Glutamatergic neuron (in vitro differentiated cells): ENCODE results near the gene EML6. TPM values are rescaled to one million over a fixed set of nuclear protein-coding genes. Genes with fewer than 3 reads are reported as not detected.
"Not testable (repeated sequence)": the region's sequence is repeated elsewhere in the genome, so short reads cannot be mapped to it uniquely, and the experiment has no call there.

Experiments
- DNase-seq: peaks from one replicate; pipeline ENCODE4 v3.0.0; 2022
- H3K27ac Mint-ChIP-seq: one replicate; pipeline ENCODE4 v1.8.0; 2020; ENCODE audit warnings: mild to moderate bottlenecking, mixed read lengths, inconsistent platforms; ENCODE audit not compliant: unreplicated experiment
- H3K27me3 Mint-ChIP-seq: one replicate; pipeline ENCODE4 v1.8.0; 2020; ENCODE audit warnings: mild to moderate bottlenecking, moderate library complexity, mixed read lengths, inconsistent platforms; ENCODE audit not compliant: unreplicated experiment
- H3K36me3 Mint-ChIP-seq: one replicate; pipeline ENCODE4 v1.8.0; 2020; ENCODE audit warnings: mild to moderate bottlenecking, mixed read lengths, inconsistent platforms; ENCODE audit not compliant: unreplicated experiment
- H3K4me1 Mint-ChIP-seq: one replicate; pipeline ENCODE4 v1.8.0; 2020; ENCODE audit warnings: mild to moderate bottlenecking, low read depth, mixed read lengths, inconsistent platforms; ENCODE audit not compliant: unreplicated experiment
- H3K4me3 Mint-ChIP-seq: one replicate; pipeline ENCODE4 v1.8.0; 2020; ENCODE audit warnings: mild to moderate bottlenecking, mixed read lengths, inconsistent platforms; ENCODE audit not compliant: unreplicated experiment
- H3K9me3 Mint-ChIP-seq: one replicate; pipeline ENCODE4 v1.8.0; 2020; ENCODE audit warnings: mild to moderate bottlenecking, moderate library complexity, mixed read lengths, inconsistent platforms; ENCODE audit not compliant: unreplicated experiment
- CTCF ChIP-seq: fragments of 200-600 bp; sonication (generic); IDR thresholded peaks from one replicate; pipeline ENCODE4 v1.5.0; 2021; ENCODE audit not compliant: partially characterized antibody, unreplicated experiment
- total RNA-seq: library from RNA; stranded (reverse); fragmentation: NEBNext Ultra II Directional; extraction: Animal tissue kit (Norgen Biotek cat#: 25700); gene quantifications from one replicate; pipeline ENCODE4 v1.2.1, GENCODE V29; 2021; ENCODE audit not compliant: unreplicated experiment

EML6 gene
- total RNA-seq, 1 donor from 2014 or later = 0.91 TPM

GRCh38 chr2:54867457-54867856 lies 144.0 kb downstream of the EML6 start:
- Mint-ChIP-seq H3K4me1 (peaks cover 5% of the 10 kb centered on the region), H3K27me3 (no peaks in the 10 kb centered on the region), H3K4me3 (no peak overlapping the region), H3K27ac (no peak overlapping the region), H3K9me3 (no peaks in the 10 kb centered on the region), H3K36me3 (peaks cover 2% of the 10 kb centered on the region)
- no peak for TF ChIP-seq CTCF
- no peak for DNase-seq

GRCh38 chr2:54871457-54872107 lies 148.1 kb downstream of the EML6 start:
- TF ChIP-seq CTCF = no peak
- H3K9me3 Mint-ChIP-seq = no peaks in the 10 kb centered on the region
- peaks cover 2% of the 10 kb centered on the region for H3K27me3 Mint-ChIP-seq
- H3K4me3 Mint-ChIP-seq = no peak overlapping the region
- H3K27ac Mint-ChIP-seq = no peak overlapping the region
- DNase-seq = no peak
- H3K4me1 Mint-ChIP-seq = peaks cover 12% of the 10 kb centered on the region
- no peaks in the 10 kb centered on the region for H3K36me3 Mint-ChIP-seq

GRCh38 chr2:54872780-54873179 lies 149.3 kb downstream of the EML6 start:
- H3K27ac Mint-ChIP-seq = peak overlapping the region; percentile 3
- H3K36me3 Mint-ChIP-seq = no peaks in the 10 kb centered on the region
- H3K9me3 Mint-ChIP-seq = no peaks in the 10 kb centered on the region

GRCh38 chr2:54873236-54873635 lies 149.8 kb downstream of the EML6 start:
- H3K36me3 Mint-ChIP-seq, DNase-seq, H3K27ac Mint-ChIP-seq, H3K27me3 Mint-ChIP-seq, H3K4me3 Mint-ChIP-seq, H3K9me3 Mint-ChIP-seq: not testable (repeated sequence)
- H3K4me1 Mint-ChIP-seq = peaks cover 15% of the 10 kb centered on the region

More at GRCh38 chr2:54872780-54873179, 149.3 kb downstream of the EML6 start:
- peaks cover 12% of the 10 kb centered on the region for H3K4me1 Mint-ChIP-seq
- no peak for TF ChIP-seq CTCF
- H3K27me3 Mint-ChIP-seq = peaks cover 2% of the 10 kb centered on the region
- H3K4me3 Mint-ChIP-seq = no peak overlapping the region
- DNase-seq = no peak

GRCh38 chr2:54876764-54877163 lies 153.3 kb downstream of the EML6 start:
- no peak for TF ChIP-seq CTCF
- Mint-ChIP-seq H3K9me3 (peaks cover 4% of the 10 kb centered on the region), H3K36me3 (no peaks in the 10 kb centered on the region), H3K27me3 (peaks cover 8% of the 10 kb centered on the region), H3K4me1 (peaks cover 30% of the 10 kb centered on the region), H3K27ac (no peak overlapping the region), H3K4me3 (no peak overlapping the region)
- no peak for DNase-seq
